GM12878 (cell line): ENCODE data around the gene FMNL3. TPM values are rescaled to one million over a fixed set of nuclear protein-coding genes. Genes with fewer than 3 reads are reported as not detected.
A peak's percentile ranks its signal among the peaks of the same experiment; 100 is the strongest.

Source experiments
- CEBPB ChIP-seq, 2 experiments: fragments of 150-350 bp in 1 of 2; IDR thresholded peaks; 2 replicates each; pipeline ENCODE4 v1.6.1; 2012 to 2014; ENCODE audit warnings: low read depth in 2 of 2, low read length in 2 of 2, borderline replicate concordance in 1 of 2, inconsistent platforms in 1 of 2
- FOXM1 ChIP-seq: IDR thresholded peaks from 2 replicates; pipeline ENCODE4 v1.6.1; 2012; ENCODE audit warnings: low read depth, mild to moderate bottlenecking, inconsistent platforms, low read length, moderate library complexity
- IKZF1 ChIP-seq: fragments of 450-650 bp; conservative IDR thresholded peaks from 2 replicates; pipeline ENCODE4 v1.6.1; 2017; ENCODE audit warnings: antibody characterized with exemption, mild to moderate bottlenecking
- IKZF2 ChIP-seq, 2 experiments: fragments of 450-650 bp; IDR thresholded peaks; 2 replicates each; pipeline ENCODE4 v1.6.1; 2017; ENCODE audit warnings: mild to moderate bottlenecking in 2 of 2, moderate library complexity in 2 of 2
- KAT2A ChIP-seq: conservative IDR thresholded peaks from 2 replicates; pipeline ENCODE4 v1.6.1; 2011; ENCODE audit warnings: low read depth, low read length; ENCODE audit not compliant: control insufficient read depth
- POLR2AphosphoS2 ChIP-seq: IDR thresholded peaks from 2 replicates; pipeline ENCODE4 v1.6.1; 2011; ENCODE audit warnings: low read depth, mild to moderate bottlenecking, low read length, improper control_type of control experiment, moderate library complexity
- RELA ChIP-seq: fragments of 450-650 bp; IDR thresholded peaks from 2 replicates; pipeline ENCODE4 v1.8.0; 2014; ENCODE audit warnings: borderline replicate concordance; ENCODE audit not compliant: partially characterized antibody
- SMAD1 ChIP-seq: fragments of 450-650 bp; IDR thresholded peaks from 2 replicates; pipeline ENCODE4 v1.6.1; 2018; ENCODE audit warnings: mild to moderate bottlenecking, low read depth; ENCODE audit not compliant: partially characterized antibody
- SPI1 ChIP-seq: IDR thresholded peaks from 2 replicates; pipeline ENCODE4 v1.6.1; 2011; ENCODE audit warnings: low read depth, mild to moderate bottlenecking, low read length, moderate library complexity, borderline replicate concordance; ENCODE audit not compliant: insufficient read depth
- TCF3 ChIP-seq: IDR thresholded peaks from 2 replicates; pipeline ENCODE4 v1.6.1; 2012; ENCODE audit warnings: low read depth, mild to moderate bottlenecking, low read length, borderline replicate concordance; ENCODE audit not compliant: insufficient read depth
- polyA plus RNA-seq, 11 experiments: library from polyadenylated mRNA; depleted of rRNA in 4 of 11; unstranded in 6 of 11; stranded (reverse) in 5 of 11; fragments of >200 nt; fragmentation: Nextera tagmentation in 4 of 11; fragmentation: Illumina TruSeq in 1 of 11; extraction: Ambion mirVana in 4 of 11; extraction: Trizol in 1 of 11; gene quantifications; 1 replicate in 1 of 11; 2 replicates in 10 of 11; pipeline versions ENCODE4 v1.2.1 to v1.2.3, GENCODE V29; 2011 to 2016; ENCODE audit warnings: inconsistent platforms in 2 of 11, missing spikeins in 2 of 11, low read depth in 1 of 11
- total RNA-seq, 4 experiments: library from RNA; depleted of rRNA in 3 of 4; stranded (reverse); fragments of >200 nt in 3 of 4; fragmentation: Illumina TruSeq in 1 of 4; extraction: Trizol in 1 of 4; gene quantifications; 2 replicates each; pipeline versions ENCODE4 v1.2.1 to v1.2.3, GENCODE V29; 2013 to 2021
- TF ChIP-seq, protein P1 (sequence below): fragments of 450-650 bp; IDR thresholded peaks from 2 replicates; pipeline ENCODE4 v1.6.1; 2017; ENCODE audit warnings: mild to moderate bottlenecking, moderate library complexity
- TF ChIP-seq, protein P2 (sequence below): fragments of 450-650 bp; IDR thresholded peaks from 2 replicates; pipeline ENCODE4 v1.6.1; 2017; ENCODE audit warnings: mild to moderate bottlenecking, low read depth, inconsistent platforms; ENCODE audit not compliant: poor library complexity, severe bottlenecking
- TF ChIP-seq, protein P3 (sequence below): fragments of 450-650 bp; IDR thresholded peaks from 2 replicates; pipeline ENCODE4 v1.6.1; 2017; ENCODE audit warnings: mild to moderate bottlenecking, moderate library complexity
- TF ChIP-seq, protein P4 (sequence below): fragments of 450-650 bp; IDR thresholded peaks from 2 replicates; pipeline ENCODE4 v1.6.1; 2017; ENCODE audit warnings: borderline replicate concordance

Gene FMNL3
- total and polyA plus RNA-seq, 10 of the 15 experiments (the other 5 are each of a cell fraction or from before 2014, with no cell fraction given): 3.0 to 64.9 (median 30.9) TPM

DNA sequence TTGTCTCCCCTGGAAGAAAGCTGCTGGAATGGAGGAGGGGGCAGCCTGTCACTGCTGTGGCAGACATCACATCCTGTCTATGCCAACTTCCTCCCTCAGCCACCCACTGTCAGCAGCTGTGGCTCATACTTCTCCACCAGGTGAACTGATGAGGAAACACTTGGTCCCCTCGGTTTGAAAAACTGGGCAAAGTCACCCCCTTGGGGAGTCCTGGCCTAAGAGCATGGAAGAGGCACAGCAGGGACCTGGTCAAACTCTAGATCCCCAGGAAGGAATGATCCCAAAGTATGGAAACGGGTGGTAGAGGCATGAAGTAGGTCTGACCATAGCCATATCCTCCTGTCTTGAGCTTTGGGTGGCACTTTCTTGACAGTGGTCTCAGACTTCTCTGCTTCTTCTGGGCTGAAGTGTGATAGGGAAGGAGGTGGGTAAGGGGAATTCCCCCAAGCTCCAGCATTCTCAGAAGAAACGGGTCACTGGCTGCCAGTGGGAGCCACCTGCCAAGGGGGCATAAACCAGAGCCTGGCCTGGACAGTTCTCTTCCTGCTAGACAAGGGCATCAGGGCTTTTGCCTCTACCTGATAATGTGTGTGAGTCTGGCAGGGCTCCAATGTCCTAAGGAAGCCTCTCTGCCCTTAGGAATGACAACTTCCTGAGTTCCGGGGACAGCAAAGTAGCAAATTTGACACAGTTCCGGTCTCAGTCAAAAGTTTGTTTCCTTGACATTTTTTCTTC is 36.0 kb downstream of the FMNL3 start (continued):
- TF ChIP-seq, protein P1, sequence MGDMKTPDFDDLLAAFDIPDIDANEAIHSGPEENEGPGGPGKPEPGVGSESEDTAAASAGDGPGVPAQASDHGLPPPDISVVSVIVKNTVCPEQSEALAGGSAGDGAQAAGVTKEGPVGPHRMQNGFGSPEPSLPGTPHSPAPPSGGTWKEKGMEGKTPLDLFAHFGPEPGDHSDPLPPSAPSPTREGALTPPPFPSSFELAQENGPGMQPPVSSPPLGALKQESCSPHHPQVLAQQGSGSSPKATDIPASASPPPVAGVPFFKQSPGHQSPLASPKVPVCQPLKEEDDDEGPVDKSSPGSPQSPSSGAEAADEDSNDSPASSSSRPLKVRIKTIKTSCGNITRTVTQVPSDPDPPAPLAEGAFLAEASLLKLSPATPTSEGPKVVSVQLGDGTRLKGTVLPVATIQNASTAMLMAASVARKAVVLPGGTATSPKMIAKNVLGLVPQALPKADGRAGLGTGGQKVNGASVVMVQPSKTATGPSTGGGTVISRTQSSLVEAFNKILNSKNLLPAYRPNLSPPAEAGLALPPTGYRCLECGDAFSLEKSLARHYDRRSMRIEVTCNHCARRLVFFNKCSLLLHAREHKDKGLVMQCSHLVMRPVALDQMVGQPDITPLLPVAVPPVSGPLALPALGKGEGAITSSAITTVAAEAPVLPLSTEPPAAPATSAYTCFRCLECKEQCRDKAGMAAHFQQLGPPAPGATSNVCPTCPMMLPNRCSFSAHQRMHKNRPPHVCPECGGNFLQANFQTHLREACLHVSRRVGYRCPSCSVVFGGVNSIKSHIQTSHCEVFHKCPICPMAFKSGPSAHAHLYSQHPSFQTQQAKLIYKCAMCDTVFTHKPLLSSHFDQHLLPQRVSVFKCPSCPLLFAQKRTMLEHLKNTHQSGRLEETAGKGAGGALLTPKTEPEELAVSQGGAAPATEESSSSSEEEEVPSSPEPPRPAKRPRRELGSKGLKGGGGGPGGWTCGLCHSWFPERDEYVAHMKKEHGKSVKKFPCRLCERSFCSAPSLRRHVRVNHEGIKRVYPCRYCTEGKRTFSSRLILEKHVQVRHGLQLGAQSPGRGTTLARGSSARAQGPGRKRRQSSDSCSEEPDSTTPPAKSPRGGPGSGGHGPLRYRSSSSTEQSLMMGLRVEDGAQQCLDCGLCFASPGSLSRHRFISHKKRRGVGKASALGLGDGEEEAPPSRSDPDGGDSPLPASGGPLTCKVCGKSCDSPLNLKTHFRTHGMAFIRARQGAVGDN: peak; percentile 30
- TF ChIP-seq RELA (no peak), IKZF1 (peak; percentile 50), KAT2A (no peak), TCF3 (peak; percentile 66; the same call in 1 of the 2 replicates), FOXM1 (no peak), SPI1 (peak; percentile 66; the same call in 1 of the 2 replicates), CEBPB (IDR thresholded peaks at IDR 0.05; ENCODE audit: borderline replicate concordance in 1 of 2, low read depth in 2 of 2, low read length in 2 of 2) (no peak), POLR2AphosphoS2 (no peak), SMAD1 (no peak), IKZF2 (IDR thresholded peaks at IDR 0.05) (peak; percentile 44 to 51; a peak in 2 of 4 replicates)
- TF ChIP-seq, protein P2, sequence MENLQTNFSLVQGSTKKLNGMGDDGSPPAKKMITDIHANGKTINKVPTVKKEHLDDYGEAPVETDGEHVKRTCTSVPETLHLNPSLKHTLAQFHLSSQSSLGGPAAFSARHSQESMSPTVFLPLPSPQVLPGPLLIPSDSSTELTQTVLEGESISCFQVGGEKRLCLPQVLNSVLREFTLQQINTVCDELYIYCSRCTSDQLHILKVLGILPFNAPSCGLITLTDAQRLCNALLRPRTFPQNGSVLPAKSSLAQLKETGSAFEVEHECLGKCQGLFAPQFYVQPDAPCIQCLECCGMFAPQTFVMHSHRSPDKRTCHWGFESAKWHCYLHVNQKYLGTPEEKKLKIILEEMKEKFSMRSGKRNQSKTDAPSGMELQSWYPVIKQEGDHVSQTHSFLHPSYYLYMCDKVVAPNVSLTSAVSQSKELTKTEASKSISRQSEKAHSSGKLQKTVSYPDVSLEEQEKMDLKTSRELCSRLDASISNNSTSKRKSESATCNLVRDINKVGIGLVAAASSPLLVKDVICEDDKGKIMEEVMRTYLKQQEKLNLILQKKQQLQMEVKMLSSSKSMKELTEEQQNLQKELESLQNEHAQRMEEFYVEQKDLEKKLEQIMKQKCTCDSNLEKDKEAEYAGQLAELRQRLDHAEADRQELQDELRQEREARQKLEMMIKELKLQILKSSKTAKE: no peak
- TF ChIP-seq, protein P3, sequence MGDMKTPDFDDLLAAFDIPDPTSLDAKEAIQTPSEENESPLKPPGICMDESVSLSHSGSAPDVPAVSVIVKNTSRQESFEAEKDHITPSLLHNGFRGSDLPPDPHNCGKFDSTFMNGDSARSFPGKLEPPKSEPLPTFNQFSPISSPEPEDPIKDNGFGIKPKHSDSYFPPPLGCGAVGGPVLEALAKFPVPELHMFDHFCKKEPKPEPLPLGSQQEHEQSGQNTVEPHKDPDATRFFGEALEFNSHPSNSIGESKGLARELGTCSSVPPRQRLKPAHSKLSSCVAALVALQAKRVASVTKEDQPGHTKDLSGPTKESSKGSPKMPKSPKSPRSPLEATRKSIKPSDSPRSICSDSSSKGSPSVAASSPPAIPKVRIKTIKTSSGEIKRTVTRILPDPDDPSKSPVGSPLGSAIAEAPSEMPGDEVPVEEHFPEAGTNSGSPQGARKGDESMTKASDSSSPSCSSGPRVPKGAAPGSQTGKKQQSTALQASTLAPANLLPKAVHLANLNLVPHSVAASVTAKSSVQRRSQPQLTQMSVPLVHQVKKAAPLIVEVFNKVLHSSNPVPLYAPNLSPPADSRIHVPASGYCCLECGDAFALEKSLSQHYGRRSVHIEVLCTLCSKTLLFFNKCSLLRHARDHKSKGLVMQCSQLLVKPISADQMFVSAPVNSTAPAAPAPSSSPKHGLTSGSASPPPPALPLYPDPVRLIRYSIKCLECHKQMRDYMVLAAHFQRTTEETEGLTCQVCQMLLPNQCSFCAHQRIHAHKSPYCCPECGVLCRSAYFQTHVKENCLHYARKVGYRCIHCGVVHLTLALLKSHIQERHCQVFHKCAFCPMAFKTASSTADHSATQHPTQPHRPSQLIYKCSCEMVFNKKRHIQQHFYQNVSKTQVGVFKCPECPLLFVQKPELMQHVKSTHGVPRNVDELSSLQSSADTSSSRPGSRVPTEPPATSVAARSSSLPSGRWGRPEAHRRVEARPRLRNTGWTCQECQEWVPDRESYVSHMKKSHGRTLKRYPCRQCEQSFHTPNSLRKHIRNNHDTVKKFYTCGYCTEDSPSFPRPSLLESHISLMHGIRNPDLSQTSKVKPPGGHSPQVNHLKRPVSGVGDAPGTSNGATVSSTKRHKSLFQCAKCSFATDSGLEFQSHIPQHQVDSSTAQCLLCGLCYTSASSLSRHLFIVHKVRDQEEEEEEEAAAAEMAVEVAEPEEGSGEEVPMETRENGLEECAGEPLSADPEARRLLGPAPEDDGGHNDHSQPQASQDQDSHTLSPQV: no peak
- TF ChIP-seq, protein P4, sequence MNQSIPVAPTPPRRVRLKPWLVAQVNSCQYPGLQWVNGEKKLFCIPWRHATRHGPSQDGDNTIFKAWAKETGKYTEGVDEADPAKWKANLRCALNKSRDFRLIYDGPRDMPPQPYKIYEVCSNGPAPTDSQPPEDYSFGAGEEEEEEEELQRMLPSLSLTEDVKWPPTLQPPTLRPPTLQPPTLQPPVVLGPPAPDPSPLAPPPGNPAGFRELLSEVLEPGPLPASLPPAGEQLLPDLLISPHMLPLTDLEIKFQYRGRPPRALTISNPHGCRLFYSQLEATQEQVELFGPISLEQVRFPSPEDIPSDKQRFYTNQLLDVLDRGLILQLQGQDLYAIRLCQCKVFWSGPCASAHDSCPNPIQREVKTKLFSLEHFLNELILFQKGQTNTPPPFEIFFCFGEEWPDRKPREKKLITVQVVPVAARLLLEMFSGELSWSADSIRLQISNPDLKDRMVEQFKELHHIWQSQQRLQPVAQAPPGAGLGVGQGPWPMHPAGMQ: no peak
